ENCODE data around the gene TP53I11. TPM values are rescaled to one million over a fixed set of nuclear protein-coding genes. Genes with fewer than 3 reads are reported as not detected.

Gene TP53I11
- polyA plus RNA-seq (ENCODE audit: insufficient read length in 4 of 4): 10 to 100 TPM; 61.5 to 93.4 (median 70.4) TPM

- peak in 1 of 4 donors; percentile 57 for DNase-seq (ENCODE audit: low read depth in 4 of 4, low spot score in 2 of 4)
These were observed at the start of gene TP53I11 for GRCh38 chr11:44950625-44951476. TSS of gene TP53I11 (minus strand) at chr11:44950883. CDS start at chr11:44938335, 12,548 bp downstream.

GRCh38 chr11:44999068-44999467, 48.4 kb upstream of the TP53I11 start:
- no peak for DNase-seq (ENCODE audit: low read depth in 4 of 4, low spot score in 2 of 4)

- no peak for DNase-seq (ENCODE audit: low read depth in 4 of 4, low spot score in 2 of 4)
These were observed 47.4 kb upstream of the TP53I11 start for GRCh38 chr11:44998051-44998450.

GRCh38 chr11:44997566-44997965, 46.9 kb upstream of the TP53I11 start:
- no peak for DNase-seq (ENCODE audit: low read depth in 4 of 4, low spot score in 2 of 4)

GRCh38 chr11:44994753-44995152, 44.1 kb upstream of the TP53I11 start:
- DNase-seq (ENCODE audit: low read depth in 4 of 4, low spot score in 2 of 4): no peak

GRCh38 chr11:44993971-44994704, 43.5 kb upstream of the TP53I11 start:
- no peak for DNase-seq (ENCODE audit: low read depth in 4 of 4, low spot score in 2 of 4)

- no peak for DNase-seq (ENCODE audit: low read depth in 4 of 4, low spot score in 2 of 4)
These were observed 42.1 kb upstream of the TP53I11 start for GRCh38 chr11:44992774-44993173.

GRCh38 chr11:44992181-44992582, 41.5 kb upstream of the TP53I11 start:
- DNase-seq (ENCODE audit: low read depth in 4 of 4, low spot score in 2 of 4): no peak

GRCh38 chr11:44990665-44991064, 40.0 kb upstream of the TP53I11 start:
- DNase-seq (ENCODE audit: low read depth in 4 of 4, low spot score in 2 of 4): no peak

- DNase-seq (ENCODE audit: low read depth in 4 of 4, low spot score in 2 of 4): no peak
These were observed 39.3 kb upstream of the TP53I11 start for GRCh38 chr11:44989831-44990566.

- no peak for DNase-seq (ENCODE audit: low read depth in 4 of 4, low spot score in 2 of 4)
These were observed 38.4 kb upstream of the TP53I11 start for GRCh38 chr11:44988981-44989635.

- no peak for DNase-seq (ENCODE audit: low read depth in 4 of 4, low spot score in 2 of 4)
These were observed 37.4 kb upstream of the TP53I11 start for GRCh38 chr11:44988111-44988510.

GRCh38 chr11:44987506-44987905, 36.8 kb upstream of the TP53I11 start:
- no peak for DNase-seq (ENCODE audit: low read depth in 4 of 4, low spot score in 2 of 4)

GRCh38 chr11:44986315-44986714, 35.6 kb upstream of the TP53I11 start:
- no peak for DNase-seq (ENCODE audit: low read depth in 4 of 4, low spot score in 2 of 4)

- DNase-seq (ENCODE audit: low read depth in 4 of 4, low spot score in 2 of 4): no peak
These were observed 35.0 kb upstream of the TP53I11 start for GRCh38 chr11:44985721-44986120.

- DNase-seq (ENCODE audit: low read depth in 4 of 4, low spot score in 2 of 4): no peak
These were observed 33.1 kb upstream of the TP53I11 start for GRCh38 chr11:44983786-44984185.

- DNase-seq (ENCODE audit: low read depth in 4 of 4, low spot score in 2 of 4): no peak
These were observed 31.9 kb upstream of the TP53I11 start for GRCh38 chr11:44982496-44983062.

GRCh38 chr11:44980533-44981427, 30.1 kb upstream of the TP53I11 start:
- no peak for DNase-seq (ENCODE audit: low read depth in 4 of 4, low spot score in 2 of 4)
